ENCODE measurements around the gene AGXT. TPM values are rescaled to one million over a fixed set of nuclear protein-coding genes. Genes with fewer than 3 reads are reported as not detected.

Gene AGXT
- total and polyA plus RNA-seq, 2 of the 8 experiments (the other 6 are each of a cell fraction or from before 2014, with no cell fraction given), result 0.03 TPM; not detected in 1

GRCh38 chr2:240885566-240885965 is 16.9 kb downstream of the AGXT start:
- H3K14ac ChIP-seq (ENCODE audit: insufficient read length), result no peak overlapping the region
- H2AFZ ChIP-seq (ENCODE audit: low read length), result no peak overlapping the region
- H3K9ac ChIP-seq (replicated peaks in 1 of 4; ENCODE audit: extremely low read depth in 1 of 4, low read depth in 3 of 4, low read length in 3 of 4), result no peak overlapping the region
- CTCF ChIA-PET (ENCODE audit: partially characterized antibody), result no interaction called here
- POLR2A ChIA-PET (ENCODE audit: partially characterized antibody), result no interaction called here
- no peak overlapping the region; the same call in 1 of the 2 replicates for H2BK20ac ChIP-seq (ENCODE audit: low read length)
- no peak overlapping the region for H4K91ac ChIP-seq (replicated peaks; ENCODE audit: insufficient read length, low read length)
- no peak overlapping the region for H2BK15ac ChIP-seq (ENCODE audit: low read length)
- no peaks in the 10 kb centered on the region; a peak in 2 of 7 replicates for H3K4me1 ChIP-seq (replicated peaks in 1 of 4; ENCODE audit: control insufficient read depth in 3 of 4, insufficient read depth in 4 of 4, low read length in 3 of 4)
- 100% methylated on average over 1 of the region's 1 CpG; no CpG with 5 or more reads in 1 of the 2 experiments for WGBS, 2 experiments (ENCODE audit: extremely low coverage in 1 of 2, insufficient coverage in 1 of 2, insufficient read length in 1 of 2, insufficient replicate concordance in 2 of 2, low coverage in 1 of 2, low lambda C conversion rate in 2 of 2, missing lambda C conversion rate in 1 of 2)
- no peaks in the 10 kb centered on the region for H3K79me2 ChIP-seq (ENCODE audit: control insufficient read depth in 1 of 2, insufficient read depth in 2 of 2, low read length in 2 of 2)
- no peaks in the 10 kb centered on the region for H4K20me1 ChIP-seq (replicated peaks in 1 of 2; ENCODE audit: control insufficient read depth in 1 of 2, insufficient read depth in 2 of 2, low read length in 2 of 2)
- H3K4me3 ChIP-seq (ENCODE audit: extremely low read depth in 1 of 4, insufficient read depth in 2 of 4, low read depth in 3 of 4, low read length in 4 of 4), result no peak overlapping the region
- H3K23ac ChIP-seq (ENCODE audit: insufficient read length), result no peak overlapping the region
- no peaks in the 10 kb centered on the region for H3K27me3 ChIP-seq (replicated peaks in 1 of 4; ENCODE audit: control insufficient read depth in 3 of 4, extremely low read depth in 1 of 4, insufficient read depth in 3 of 4, low read length in 3 of 4)
- no peaks in the 10 kb centered on the region for H3K79me1 ChIP-seq (ENCODE audit: low read depth, low read length)
- H2BK120ac ChIP-seq (replicated peaks; ENCODE audit: low read depth, low read length), result no peak overlapping the region
- DNase-seq (ENCODE audit: low read depth in 1 of 2, low spot score in 2 of 2) (no peak), FAIRE-seq (no peak)
- no peak overlapping the region for H2BK12ac ChIP-seq (ENCODE audit: low read depth, low read length)
- no peak overlapping the region for H3K4me2 ChIP-seq (ENCODE audit: insufficient read depth in 1 of 2, low read depth in 2 of 2, low read length in 2 of 2)
- H3K4ac ChIP-seq (replicated peaks; ENCODE audit: insufficient read length, low read depth, low read length), result no peak overlapping the region
- H3K9me3 ChIP-seq (ENCODE audit: insufficient read depth in 2 of 2, low read depth in 1 of 2, low read length in 1 of 2), result no peaks in the 10 kb centered on the region
- no peak overlapping the region for H2AK5ac ChIP-seq (ENCODE audit: low read depth, low read length)
- H2BK5ac ChIP-seq (ENCODE audit: low read depth, low read length), result no peak overlapping the region
- no peak overlapping the region for H3K56ac ChIP-seq (replicated peaks; ENCODE audit: insufficient read length, low read depth, low read length)
- H3K36me3 ChIP-seq (ENCODE audit: control insufficient read depth in 2 of 4, insufficient read depth in 4 of 4, low read length in 3 of 4), result no peaks in the 10 kb centered on the region
- no peak overlapping the region for H3K18ac ChIP-seq (ENCODE audit: extremely low read depth, low read length)
- H4K5ac ChIP-seq (ENCODE audit: insufficient read length, low read depth, low read length), result no peak overlapping the region
- H3K27ac ChIP-seq (ENCODE audit: low read depth, low read length), result no peak overlapping the region
- H4K8ac ChIP-seq (ENCODE audit: extremely low read depth, insufficient read depth, low read length), result no peak overlapping the region; the same call in 1 of the 2 replicates
- no peaks in the 10 kb centered on the region for H3K23me2 ChIP-seq (ENCODE audit: low read depth, low read length)
- TF ChIP-seq SUZ12 (IDR thresholded peaks at IDR 0.05; ENCODE audit: low read length), result no peak
- no peak for TF ChIP-seq SIX5 (IDR thresholded peaks at IDR 0.05; ENCODE audit: low read depth, low read length)
- TF ChIP-seq SAP30 (IDR thresholded peaks at IDR 0.05; ENCODE audit: insufficient read depth, insufficient replicate concordance, low read length), result no peak
- TF ChIP-seq MAX (IDR thresholded peaks at IDR 0.05), result no peak
- no peak for TF ChIP-seq SIN3A (conservative IDR thresholded peaks at IDR 0.05 in 1 of 2, IDR thresholded peaks at IDR 0.05 in 1 of 2; ENCODE audit: low read depth in 1 of 2, low read length in 2 of 2)

All from H1 (cell line).